H1 (cell line): ENCODE measurements around the gene DPF3. TPM values are rescaled to one million over a fixed set of nuclear protein-coding genes. Genes with fewer than 3 reads are reported as not detected.
A peak's percentile ranks its signal among the peaks of the same experiment; 100 is the strongest.

ENCODE experiments used
- CTCF ChIA-PET: fragments of 300-600 bp; sonication (Branson Sonifier 250); formaldehyde crosslinking; loops from one replicate; lab custom pipeline; 2021; ENCODE audit not compliant: partially characterized antibody; lab: Charles Lee
- POLR2A ChIA-PET: fragments of 300-600 bp; sonication (Branson Sonifier 250); formaldehyde crosslinking; loops from one replicate; lab custom pipeline; 2021; ENCODE audit warnings: inconsistent platforms; ENCODE audit not compliant: partially characterized antibody; lab: Charles Lee
- DNase-seq, 2 experiments: peaks; one replicate each; pipeline versions ENCODE4 v3.0.0 to v3.0.0-alpha.2; 2010 to 2022; ENCODE audit warnings: low spot score in 2 of 2, low read depth in 1 of 2, mixed read lengths in 1 of 2
- FAIRE-seq: peaks from 2 replicates; lab custom pipeline; 2011; peaks lifted over from hg19 to GRCh38; lab: Jason Lieb, UNC
- H2AFZ ChIP-seq: 2 replicates; pipeline ENCODE4 v1.8.1; 2012; ENCODE audit warnings: low read length, inconsistent platforms
- H2AK5ac ChIP-seq: 2 replicates; pipeline ENCODE4 v1.6.1; 2013; ENCODE audit warnings: low read depth, low read length
- H2BK120ac ChIP-seq: replicated peaks from 2 replicates; pipeline ENCODE3; 2013; ENCODE audit warnings: low read depth, low read length, inconsistent platforms
- H2BK12ac ChIP-seq: 2 replicates; pipeline ENCODE4 v1.6.1; 2013; ENCODE audit warnings: low read depth, low read length
- H2BK15ac ChIP-seq: 2 replicates; pipeline ENCODE4 v1.6.1; 2013; ENCODE audit warnings: low read length
- H2BK20ac ChIP-seq: 2 replicates; pipeline ENCODE4 v1.6.1; 2013; ENCODE audit warnings: low read length
- H2BK5ac ChIP-seq: 2 replicates; pipeline ENCODE4 v1.6.1; 2013; ENCODE audit warnings: low read depth, low read length
- H3K14ac ChIP-seq: 2 replicates; pipeline ENCODE4 v1.6.1; 2013; ENCODE audit warnings: inconsistent platforms; ENCODE audit not compliant: insufficient read length
- H3K18ac ChIP-seq: 2 replicates; pipeline ENCODE4 v1.6.1; 2013; ENCODE audit warnings: low read length; ENCODE audit errors: extremely low read depth
- H3K23ac ChIP-seq: 2 replicates; pipeline ENCODE4 v1.6.1; 2013; ENCODE audit warnings: inconsistent platforms; ENCODE audit not compliant: insufficient read length
- H3K23me2 ChIP-seq: 2 replicates; pipeline ENCODE4 v1.6.1; 2013; ENCODE audit warnings: low read depth, low read length
- H3K27ac ChIP-seq: 2 replicates; pipeline ENCODE4 v1.6.1; 2011; ENCODE audit warnings: low read depth, low read length, inconsistent platforms
- H3K27me3 ChIP-seq, 4 experiments: replicated peaks in 1 of 4; 1 replicate in 1 of 4; 2 replicates in 3 of 4; pipeline versions ENCODE4 v1.6.1 to v1.8.1; 2011 to 2013; ENCODE audit warnings: low read length in 3 of 4, mild to moderate bottlenecking in 3 of 4, inconsistent platforms in 2 of 4, mixed read lengths in 2 of 4, moderate library complexity in 1 of 4; ENCODE audit not compliant: control insufficient read depth in 3 of 4, insufficient read depth in 3 of 4; ENCODE audit errors: extremely low read depth in 1 of 4
- H3K36me3 ChIP-seq, 4 experiments: 2 replicates each; pipeline versions ENCODE4 v1.6.1 to v1.8.1; 2011 to 2013; ENCODE audit warnings: mild to moderate bottlenecking in 4 of 4, low read length in 3 of 4, moderate library complexity in 2 of 4, control low read depth in 1 of 4, inconsistent platforms in 1 of 4; ENCODE audit not compliant: insufficient read depth in 4 of 4, control insufficient read depth in 2 of 4
- H3K4ac ChIP-seq: replicated peaks from 2 replicates; pipeline ENCODE3; 2013; ENCODE audit warnings: low read length, low read depth, mixed read lengths, inconsistent platforms; ENCODE audit not compliant: insufficient read length
- H3K4me1 ChIP-seq, 4 experiments: replicated peaks in 1 of 4; 1 replicate in 1 of 4; 2 replicates in 3 of 4; pipeline versions ENCODE4 v1.6.1 to v1.8.1; 2011 to 2013; ENCODE audit warnings: low read length in 3 of 4, inconsistent platforms in 2 of 4, mixed read lengths in 1 of 4; ENCODE audit not compliant: insufficient read depth in 4 of 4, control insufficient read depth in 3 of 4
- H3K4me2 ChIP-seq, 2 experiments: 2 replicates each; pipeline versions ENCODE4 v1.6.1 to v1.8.1; 2011 to 2013; ENCODE audit warnings: low read depth in 2 of 2, low read length in 2 of 2, control low read depth in 1 of 2, inconsistent platforms in 1 of 2, mild to moderate bottlenecking in 1 of 2; ENCODE audit not compliant: insufficient read depth in 1 of 2
- H3K4me3 ChIP-seq, 4 experiments: fragments of 200-600, 300-600 bp in 1 of 4; sonication (generic), shearing (Covaris generic), sonication (Bioruptor Twin) in 1 of 4; 2 replicates each; pipeline versions ENCODE4 v1.5.1 to v1.8.1; 2011 to 2016; ENCODE audit warnings: low read length in 4 of 4, low read depth in 3 of 4, control low read depth in 2 of 4, inconsistent platforms in 2 of 4, mild to moderate bottlenecking in 2 of 4, mixed read lengths in 1 of 4, moderate library complexity in 1 of 4; ENCODE audit not compliant: insufficient read depth in 2 of 4; ENCODE audit errors: extremely low read depth in 1 of 4
- H3K56ac ChIP-seq: replicated peaks from 2 replicates; pipeline ENCODE3; 2013; ENCODE audit warnings: low read depth, mild to moderate bottlenecking, mixed read lengths, low read length, inconsistent platforms; ENCODE audit not compliant: insufficient read length
- H3K79me1 ChIP-seq: 2 replicates; pipeline ENCODE4 v1.6.1; 2013; ENCODE audit warnings: low read depth, low read length, control low read depth
- H3K79me2 ChIP-seq, 2 experiments: 2 replicates each; pipeline versions ENCODE4 v1.6.1 to v1.8.1; 2012 to 2013; ENCODE audit warnings: low read length in 2 of 2, mild to moderate bottlenecking in 2 of 2, inconsistent platforms in 1 of 2; ENCODE audit not compliant: insufficient read depth in 2 of 2, control insufficient read depth in 1 of 2
- H3K9ac ChIP-seq, 4 experiments: replicated peaks in 1 of 4; 1 replicate in 1 of 4; 2 replicates in 3 of 4; pipeline versions ENCODE4 v1.6.1 to v1.8.1; 2011 to 2013; ENCODE audit warnings: low read depth in 3 of 4, low read length in 3 of 4, control low read depth in 2 of 4, mild to moderate bottlenecking in 2 of 4, moderate library complexity in 2 of 4, inconsistent platforms in 1 of 4; ENCODE audit errors: extremely low read depth in 1 of 4
- H3K9me3 ChIP-seq, 2 experiments: 2 replicates each; pipeline versions ENCODE4 v1.6.1 to v1.8.1; 2012 to 2013; ENCODE audit warnings: mild to moderate bottlenecking in 2 of 2, moderate library complexity in 2 of 2, control low read depth in 1 of 2, inconsistent platforms in 1 of 2, low read depth in 1 of 2, low read length in 1 of 2, mixed read lengths in 1 of 2; ENCODE audit not compliant: insufficient read depth in 2 of 2
- H4K20me1 ChIP-seq, 2 experiments: replicated peaks in 1 of 2; 2 replicates each; pipeline versions ENCODE3 to v1.8.1; 2011 to 2013; ENCODE audit warnings: inconsistent platforms in 2 of 2, low read length in 2 of 2, mild to moderate bottlenecking in 1 of 2; ENCODE audit not compliant: insufficient read depth in 2 of 2, control insufficient read depth in 1 of 2
- H4K5ac ChIP-seq: 2 replicates; pipeline ENCODE4 v1.6.1; 2013; ENCODE audit warnings: low read length, low read depth, mixed read lengths, inconsistent platforms; ENCODE audit not compliant: insufficient read length
- H4K8ac ChIP-seq: 2 replicates; pipeline ENCODE4 v1.8.0; 2013; ENCODE audit warnings: mild to moderate bottlenecking, moderate library complexity, low read length, inconsistent platforms; ENCODE audit not compliant: insufficient read depth; ENCODE audit errors: extremely low read depth
- H4K91ac ChIP-seq: replicated peaks from 2 replicates; pipeline ENCODE3; 2013; ENCODE audit warnings: low read length, mixed read lengths, inconsistent platforms; ENCODE audit not compliant: insufficient read length
- EGR1 ChIP-seq: IDR thresholded peaks from 2 replicates; pipeline ENCODE4 v1.6.1; 2011; ENCODE audit warnings: low read depth, low read length, borderline replicate concordance
- EP300 ChIP-seq, 2 experiments: IDR thresholded peaks; 1 replicate in 1 of 2; 2 replicates in 1 of 2; pipeline ENCODE4 v1.6.1; 2011 to 2012; ENCODE audit warnings: low read depth in 2 of 2, low read length in 2 of 2, mild to moderate bottlenecking in 2 of 2, borderline replicate concordance in 1 of 2, inconsistent platforms in 1 of 2, moderate library complexity in 1 of 2
- TAF7 ChIP-seq: optimal IDR thresholded peaks from 2 replicates; pipeline ENCODE3; 2011; ENCODE audit warnings: low read depth, mild to moderate bottlenecking, inconsistent platforms, low read length, moderate library complexity, borderline replicate concordance
- YY1 ChIP-seq: IDR thresholded peaks from 2 replicates; pipeline ENCODE4 v1.6.1; 2011; ENCODE audit warnings: low read depth, mild to moderate bottlenecking, low read length
- WGBS, 2 experiments: shearing (Covaris generic) in 1 of 2; methylation state at CpG; one replicate each; pipeline versions ENCODE4 v1.1.6 to v1.1.7; 2013 to 2015; ENCODE audit warnings: low lambda C conversion rate in 2 of 2, mixed read lengths in 2 of 2, inconsistent platforms in 1 of 2, low coverage in 1 of 2, missing lambda C conversion rate in 1 of 2; ENCODE audit not compliant: insufficient replicate concordance in 2 of 2, insufficient coverage in 1 of 2, insufficient read length in 1 of 2; ENCODE audit errors: extremely low coverage in 1 of 2, missing lambda C conversion rate in 1 of 2; 5-methylcytosine and 5-hydroxymethylcytosine counted together
- polyA plus RNA-seq, 7 experiments: library from polyadenylated mRNA; depleted of rRNA in 3 of 7; stranded (reverse) in 5 of 7; unstranded in 2 of 7; fragments of >200 nt in 5 of 7; fragments of 200-250 nt in 2 of 7; gene quantifications; 1 replicate in 5 of 7; 2 replicates in 1 of 7; 4 replicates in 1 of 7; pipeline versions ENCODE4 v1.2.1 to v1.2.3, GENCODE V29; 2011 to 2013; ENCODE audit warnings: missing spikeins in 2 of 7, mixed read lengths in 2 of 7
- total RNA-seq: library from RNA; stranded (reverse); fragmentation: NEBNext Ultra II Directional; extraction: Animal tissue kit (Norgen Biotek cat#: 25700); gene quantifications from 2 replicates; pipeline ENCODE4 v1.2.1, GENCODE V29; 2021

Gene DPF3
- total and polyA plus RNA-seq, 2 of the 8 experiments (the other 6 are each of a cell fraction or from before 2014, with no cell fraction given), result 0.19 TPM; not detected in 1

- H3K18ac ChIP-seq, result no peak overlapping the region
- H3K14ac ChIP-seq, result no peak overlapping the region
- no peaks in the 10 kb centered on the region for H3K23me2 ChIP-seq
- no peaks in the 10 kb centered on the region for H3K79me2 ChIP-seq
- H3K23ac ChIP-seq, result no peak overlapping the region
- H3K4me3 ChIP-seq, result no peak overlapping the region
- H4K5ac ChIP-seq, result no peak overlapping the region
- H2BK120ac ChIP-seq, result no peak overlapping the region
- H2BK15ac ChIP-seq, result no peak overlapping the region
- H4K20me1 ChIP-seq, result no peaks in the 10 kb centered on the region
- no peak overlapping the region for H2BK5ac ChIP-seq
- H2BK20ac ChIP-seq, result no peak overlapping the region
- H4K91ac ChIP-seq, result no peak overlapping the region
- WGBS, 2 experiments, result 85% methylated on average over 4 of the region's 4 CpGs; no CpG with 5 or more reads in 1 of the 2 experiments
- H2AK5ac ChIP-seq, result no peak overlapping the region
- no peaks in the 10 kb centered on the region; a peak in 1 of 7 replicates for H3K27me3 ChIP-seq
- H3K4me1 ChIP-seq, result no peaks in the 10 kb centered on the region; a peak in 1 of 7 replicates
- FAIRE-seq (no peak), DNase-seq (peak in 1 of 2 experiments; percentile 11)
- H3K4me2 ChIP-seq, result no peak overlapping the region
- no peaks in the 10 kb centered on the region for H3K36me3 ChIP-seq
- H3K79me1 ChIP-seq, result no peaks in the 10 kb centered on the region
- no peak overlapping the region for H3K4ac ChIP-seq
- H4K8ac ChIP-seq, result no peak overlapping the region
- no peak overlapping the region for H3K27ac ChIP-seq
- ChIA-PET POLR2A (no interaction called here), CTCF (interaction anchor here (0.7 kb wide), 1 partner anchor 143 kb away, joined by 3 read pairs; no protein-coding TSS in a partner anchor)
- no peak overlapping the region for H2AFZ ChIP-seq
- no peak overlapping the region for H3K56ac ChIP-seq
- no peaks in the 10 kb centered on the region for H3K9me3 ChIP-seq
- H3K9ac ChIP-seq, result no peak overlapping the region
- no peak overlapping the region for H2BK12ac ChIP-seq
- TF ChIP-seq EP300 (IDR thresholded peaks at IDR 0.05; ENCODE audit: borderline replicate concordance in 1 of 2, low read depth in 2 of 2, low read length in 2 of 2) (no peak), YY1 (no peak), TAF7 (no peak), EGR1 (no peak)
These were observed 281.9 kb downstream of the DPF3 start for GRCh38 chr14:72612041-72612440.
